Activated CD4-positive, alpha-beta T cell treated with anti-CD3 and anti-CD28 coated beads, Interleukin-2, amount 10 ng/mL, durations not matched to agents 24 days and 14 days (primary cell): Measurements from ENCODE around the gene FGFBP1. TPM values are rescaled to one million over a fixed set of nuclear protein-coding genes. Genes with fewer than 3 reads are reported as not detected.

ENCODE experiments used
- DNase-seq: peaks from one replicate; pipeline ENCODE4 v3.0.0; 2022
- H3K27ac Mint-ChIP-seq: one replicate; pipeline ENCODE4 v1.8.0; 2022; ENCODE audit warnings: mild to moderate bottlenecking, mixed read lengths
- H3K27me3 Mint-ChIP-seq: one replicate; pipeline ENCODE4 v1.8.0; 2022; ENCODE audit warnings: mixed read lengths
- H3K36me3 Mint-ChIP-seq: one replicate; pipeline ENCODE4 v1.8.0; 2022; ENCODE audit warnings: low read depth, mild to moderate bottlenecking, mixed read lengths
- H3K4me1 Mint-ChIP-seq: one replicate; pipeline ENCODE4 v1.8.0; 2021; ENCODE audit warnings: mixed read lengths
- H3K4me3 Mint-ChIP-seq: one replicate; pipeline ENCODE4 v1.8.0; 2022; ENCODE audit warnings: mild to moderate bottlenecking, moderate library complexity, mixed read lengths
- H3K9me3 Mint-ChIP-seq: one replicate; pipeline ENCODE4 v1.8.0; 2021; ENCODE audit warnings: mixed read lengths
- intact Hi-C: fragments of 100-400 bp; cut with micrococcal nuclease; formaldehyde crosslinking; loops from one replicate; pipeline ENCODE4 v1.15.1; 2023
- total RNA-seq: library from RNA; stranded (reverse); gene quantifications from 2 replicates; pipeline ENCODE4 v1.2.3, GENCODE V29; 2022

Gene FGFBP1
- not detected in 2 replicates for total RNA-seq

DNA sequence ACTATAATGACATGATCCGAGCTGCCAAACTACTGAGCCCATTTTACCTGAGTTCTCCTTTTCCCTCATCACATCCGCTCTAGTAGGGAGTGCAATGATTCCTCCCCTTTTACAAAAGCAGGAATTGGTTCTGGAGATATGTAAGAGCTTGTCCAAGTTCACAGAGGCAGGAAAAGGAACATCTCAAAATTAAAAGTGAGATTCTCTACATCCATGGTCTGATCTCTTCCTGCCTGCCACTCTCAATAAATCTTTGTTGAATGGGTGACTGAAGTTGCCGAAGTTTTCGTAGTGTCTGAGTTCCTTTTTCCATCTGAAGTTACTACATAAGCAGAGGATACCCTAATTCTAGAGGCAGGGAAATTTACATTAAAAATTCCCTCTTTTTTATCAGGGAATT, at the start of gene FGFBP1:
Gene FGFBP1 (minus strand): TSS at position 101 of the 400 bp plus-strand sequence. CDS start 2,108 bp downstream, outside the sequence.
- Mint-ChIP-seq H3K9me3 (no peaks in the 10 kb centered on the region), H3K4me3 (no peak within 1 kb of the TSS), H3K4me1 (no peaks in the 10 kb centered on the region), H3K36me3 (no peaks in the 10 kb centered on the region), H3K27ac (no peak within 1 kb of the TSS), H3K27me3 (peaks cover 13% of the 10 kb centered on the region)
- no peak for DNase-seq
- intact Hi-C loops: no loop called here

DNA sequence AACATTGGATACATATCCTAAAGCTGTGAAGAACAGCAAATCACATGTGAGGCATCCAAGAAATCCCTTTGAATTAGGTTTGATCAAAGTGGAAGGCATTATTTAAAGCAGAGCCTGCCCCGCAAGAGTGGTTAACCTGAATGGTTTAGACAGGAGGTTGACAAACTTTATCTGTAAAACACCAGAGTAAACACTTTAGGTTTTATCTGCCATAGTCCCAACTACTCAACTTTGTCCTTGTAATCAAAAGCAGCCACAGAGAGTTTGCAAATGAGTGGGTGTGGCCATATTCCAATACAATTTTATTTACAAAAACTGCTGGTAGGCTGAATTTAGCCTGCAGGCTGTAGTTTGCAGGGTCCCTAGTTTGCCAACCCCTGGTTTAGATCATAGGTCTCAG, 49.7 kb upstream of the FGFBP1 start:
- intact Hi-C loops: no loop called here

DNA sequence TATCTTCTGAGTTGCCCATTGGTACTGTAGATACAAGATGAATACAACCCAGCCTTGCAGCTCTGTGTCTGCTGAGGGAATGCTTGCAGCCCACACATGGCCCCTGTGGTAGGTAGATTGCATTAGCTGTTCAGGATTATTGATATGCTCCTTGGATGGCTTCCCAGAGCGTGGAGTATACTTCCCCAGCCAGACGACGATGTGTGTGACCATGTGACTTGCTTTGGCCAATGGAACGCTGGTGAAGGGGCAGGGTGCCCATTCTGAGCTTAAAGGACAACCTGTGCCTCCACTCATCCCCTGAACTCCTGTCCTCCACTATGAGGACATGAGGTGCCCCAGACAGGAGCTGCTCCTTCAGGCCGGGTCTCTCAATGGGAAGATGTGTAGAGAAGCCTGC, 48.4 kb upstream of the FGFBP1 start:
- Mint-ChIP-seq H3K27me3 (peaks cover 18% of the 10 kb centered on the region), H3K27ac (no peak overlapping the region)

More for the DNA sequence above, 49.7 kb upstream of the FGFBP1 start:
- H3K36me3 Mint-ChIP-seq: no peaks in the 10 kb centered on the region
- no peaks in the 10 kb centered on the region for H3K9me3 Mint-ChIP-seq
- no peak for DNase-seq
- peaks cover 22% of the 10 kb centered on the region for H3K27me3 Mint-ChIP-seq
- H3K4me1 Mint-ChIP-seq: no peaks in the 10 kb centered on the region
- no peak overlapping the region for H3K4me3 Mint-ChIP-seq
- no peak overlapping the region for H3K27ac Mint-ChIP-seq

DNA sequence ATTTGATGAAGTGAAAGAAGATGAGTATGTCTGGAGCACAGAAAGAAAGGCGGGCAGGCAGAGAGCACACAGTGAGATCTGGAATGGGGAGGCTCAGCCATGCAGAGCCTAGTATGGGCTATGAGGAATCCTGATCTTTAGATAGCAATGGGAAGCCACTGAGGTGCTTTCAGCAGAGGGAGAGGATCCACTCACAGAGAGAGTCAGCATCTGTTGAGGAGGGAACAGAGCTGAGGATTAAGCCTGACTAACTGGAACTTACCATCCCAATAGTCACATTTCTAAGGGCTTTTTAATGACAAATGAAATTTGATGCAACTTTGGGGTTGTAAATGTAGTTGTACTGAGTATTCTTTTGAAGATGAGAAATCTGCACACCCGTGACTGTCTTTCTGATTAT, 45.1 kb upstream of the FGFBP1 start:
- H3K4me3 Mint-ChIP-seq: no peak overlapping the region
- peaks cover 8% of the 10 kb centered on the region for H3K27me3 Mint-ChIP-seq
- DNase-seq: no peak
- H3K4me1 Mint-ChIP-seq: no peaks in the 10 kb centered on the region
- intact Hi-C loops: no loop called here
- no peak overlapping the region for H3K27ac Mint-ChIP-seq
- no peaks in the 10 kb centered on the region for H3K9me3 Mint-ChIP-seq
- H3K36me3 Mint-ChIP-seq: no peaks in the 10 kb centered on the region

More for the DNA sequence above, 48.4 kb upstream of the FGFBP1 start:
- DNase-seq: no peak
- Mint-ChIP-seq H3K4me3 (no peak overlapping the region), H3K9me3 (no peaks in the 10 kb centered on the region), H3K4me1 (no peaks in the 10 kb centered on the region), H3K36me3 (no peaks in the 10 kb centered on the region)
- intact Hi-C loops: no loop called here

DNA sequence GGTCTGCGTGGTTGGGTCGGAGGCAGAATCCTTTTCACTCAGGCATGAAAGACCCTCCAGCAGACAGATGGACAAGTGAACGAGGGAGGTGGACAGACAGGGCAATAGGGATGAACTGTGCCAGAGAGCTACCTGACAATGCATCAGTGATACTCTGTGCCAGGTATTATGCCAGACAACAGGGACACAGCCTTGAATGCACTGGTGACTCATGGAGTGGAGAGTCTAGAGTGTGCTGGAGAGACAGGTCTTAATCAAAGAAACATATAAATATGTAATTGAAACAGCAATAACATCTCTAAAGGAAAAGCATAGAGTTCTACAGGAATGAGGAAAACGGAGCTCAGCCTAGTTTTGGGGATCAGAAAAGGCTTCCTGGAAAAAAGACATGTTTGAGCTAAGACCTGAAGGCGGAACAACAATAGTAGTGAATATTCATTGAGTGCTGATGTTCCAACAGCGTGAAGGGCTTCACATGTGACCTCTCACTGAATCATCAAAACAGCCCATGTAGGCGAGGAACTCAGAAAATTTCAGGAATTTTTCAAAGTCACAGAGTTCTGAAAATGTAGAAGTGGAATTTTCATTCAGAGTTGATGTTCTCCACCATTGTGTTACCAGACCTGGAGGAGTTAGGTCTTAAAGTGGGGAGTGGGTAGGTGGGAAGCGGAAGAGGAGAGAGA, 44.4 kb upstream of the FGFBP1 start:
- no peaks in the 10 kb centered on the region for H3K9me3 Mint-ChIP-seq
- H3K36me3 Mint-ChIP-seq: no peaks in the 10 kb centered on the region
- intact Hi-C loops: no loop called here
- H3K27ac Mint-ChIP-seq: no peak overlapping the region
- DNase-seq: no peak
- peaks cover 8% of the 10 kb centered on the region for H3K27me3 Mint-ChIP-seq
- no peaks in the 10 kb centered on the region for H3K4me1 Mint-ChIP-seq
- no peak overlapping the region for H3K4me3 Mint-ChIP-seq

DNA sequence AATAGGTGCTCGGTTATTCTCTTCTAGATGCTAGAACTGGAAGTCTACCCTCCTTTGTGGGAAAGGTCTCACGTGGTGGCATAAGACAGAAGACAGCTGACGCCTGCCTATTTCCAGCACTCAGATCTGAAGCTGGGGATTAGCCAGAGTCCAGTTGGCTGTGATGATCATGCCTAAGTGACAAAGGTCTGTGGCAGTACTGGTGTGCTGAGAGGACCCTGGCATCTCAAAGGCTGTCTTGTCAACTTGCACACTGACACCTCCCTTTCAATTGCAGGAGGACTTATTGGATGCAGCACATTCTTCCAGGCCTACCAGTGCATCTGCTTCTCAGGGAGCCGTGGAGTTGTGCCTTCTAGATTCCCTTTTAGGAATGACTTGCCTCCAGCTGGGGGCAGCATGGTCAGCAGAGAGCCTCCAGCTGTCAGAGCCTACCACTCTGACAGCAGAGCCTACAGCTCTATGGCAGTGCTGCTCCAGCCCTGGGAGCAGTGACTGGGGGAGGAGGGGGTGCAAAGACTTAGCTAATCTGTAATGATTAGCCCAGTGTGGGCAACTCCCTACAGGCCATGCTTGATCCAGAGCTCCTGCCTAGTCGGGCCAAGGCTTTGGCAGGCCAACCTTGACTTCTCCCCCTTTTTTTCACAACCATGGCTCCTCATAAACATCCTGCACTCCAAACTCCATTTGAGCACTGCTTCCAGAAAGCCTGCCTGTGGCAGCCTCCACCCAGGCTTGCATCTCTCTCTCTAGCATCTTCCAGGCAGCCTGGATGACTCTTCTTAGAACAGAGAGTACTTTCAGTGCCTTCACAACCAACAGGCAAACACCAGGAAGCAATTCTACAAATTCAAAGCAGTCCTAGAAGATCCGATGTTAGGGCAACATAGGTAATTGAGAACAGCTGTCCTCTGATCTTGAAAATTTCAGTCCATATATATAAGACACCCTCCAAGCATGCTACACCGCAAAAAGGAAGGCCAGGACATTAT, 38.2 kb upstream of the FGFBP1 start:
- no peaks in the 10 kb centered on the region for H3K36me3 Mint-ChIP-seq
- DNase-seq: no peak
- H3K9me3 Mint-ChIP-seq: no peaks in the 10 kb centered on the region
- H3K4me3 Mint-ChIP-seq: no peak overlapping the region
- no peak overlapping the region for H3K27ac Mint-ChIP-seq
- intact Hi-C loops: no loop called here
- H3K4me1 Mint-ChIP-seq: no peaks in the 10 kb centered on the region
- no peaks in the 10 kb centered on the region for H3K27me3 Mint-ChIP-seq

DNA sequence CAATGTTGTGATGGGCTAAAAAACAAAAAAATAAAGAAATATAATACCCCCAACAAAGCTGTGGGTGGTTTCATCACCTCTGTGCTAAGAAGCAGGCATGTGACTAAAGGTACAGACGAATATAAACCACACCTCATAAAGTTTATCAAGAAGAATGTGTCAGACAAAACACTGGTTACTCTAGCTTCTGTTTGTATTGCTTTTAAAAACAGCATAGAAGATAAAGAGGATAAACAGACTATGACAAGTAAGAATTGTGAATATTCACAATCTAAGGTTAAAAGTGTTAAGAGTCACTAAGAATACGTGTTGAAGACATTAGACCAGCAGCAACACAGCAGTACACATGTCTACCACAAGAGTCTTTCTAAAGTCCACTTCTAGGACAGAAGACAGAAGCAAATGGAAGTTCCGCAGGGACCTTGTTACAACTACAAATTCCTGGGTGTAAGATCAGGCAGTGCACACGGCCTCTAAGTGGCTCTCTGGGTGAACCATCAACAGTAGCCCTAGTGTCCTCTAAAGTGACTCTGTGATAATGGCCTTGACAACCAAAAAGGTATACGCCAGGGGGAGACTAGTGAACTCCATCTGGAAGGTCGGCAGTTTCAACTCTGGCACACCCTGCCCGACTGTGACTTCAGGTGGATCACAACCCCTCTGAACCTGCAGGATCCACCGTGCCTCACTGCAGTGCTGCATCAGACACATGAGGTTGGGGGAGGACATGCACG, 32.7 kb upstream of the FGFBP1 start:
- Mint-ChIP-seq H3K36me3 (no peaks in the 10 kb centered on the region), H3K4me1 (no peaks in the 10 kb centered on the region), H3K27ac (no peak overlapping the region), H3K4me3 (no peak overlapping the region), H3K9me3 (no peaks in the 10 kb centered on the region), H3K27me3 (peaks cover 19% of the 10 kb centered on the region)
- DNase-seq: no peak
- intact Hi-C loops: no loop called here

DNA sequence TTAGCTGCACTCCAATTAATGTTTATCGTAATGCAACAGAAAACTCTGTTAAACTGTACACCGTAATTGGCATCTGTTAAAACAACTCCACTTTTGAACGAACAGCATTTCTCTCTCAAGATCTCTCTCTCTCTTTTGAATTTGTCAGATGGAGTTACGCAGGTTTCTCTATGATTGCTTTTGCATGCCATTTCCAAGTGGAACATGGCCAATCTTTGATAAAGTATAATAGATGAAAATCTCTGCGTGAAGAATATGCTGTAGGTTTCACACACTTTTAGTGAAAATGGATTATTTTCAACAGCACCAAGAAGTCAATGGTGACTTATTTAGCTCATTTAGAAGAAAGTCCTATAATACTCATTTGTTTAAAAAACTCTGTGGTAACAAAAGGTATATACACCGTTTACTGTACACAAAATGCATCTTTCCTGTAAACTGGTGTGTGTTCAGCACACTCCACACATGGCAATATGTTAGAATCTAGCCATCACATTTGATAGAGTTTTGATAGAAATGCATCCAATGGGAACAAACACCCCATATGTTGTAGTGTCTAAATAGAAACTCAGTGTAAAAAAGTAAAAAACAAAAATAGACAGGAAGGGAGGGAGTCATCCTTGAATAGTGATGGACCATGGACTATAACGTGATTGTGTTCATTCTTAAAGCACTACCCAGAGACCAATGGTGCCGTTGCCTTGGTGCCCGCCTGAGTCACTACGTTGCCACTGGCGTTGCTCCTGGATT, 30.2 kb upstream of the FGFBP1 start:
- H3K27me3 Mint-ChIP-seq: peaks cover 20% of the 10 kb centered on the region
- intact Hi-C loops: no loop called here
- DNase-seq: no peak
- peaks cover 3% of the 10 kb centered on the region for H3K4me1 Mint-ChIP-seq
- H3K36me3 Mint-ChIP-seq: no peaks in the 10 kb centered on the region
- no peak overlapping the region for H3K4me3 Mint-ChIP-seq
- no peaks in the 10 kb centered on the region for H3K9me3 Mint-ChIP-seq
- H3K27ac Mint-ChIP-seq: no peak overlapping the region

DNA sequence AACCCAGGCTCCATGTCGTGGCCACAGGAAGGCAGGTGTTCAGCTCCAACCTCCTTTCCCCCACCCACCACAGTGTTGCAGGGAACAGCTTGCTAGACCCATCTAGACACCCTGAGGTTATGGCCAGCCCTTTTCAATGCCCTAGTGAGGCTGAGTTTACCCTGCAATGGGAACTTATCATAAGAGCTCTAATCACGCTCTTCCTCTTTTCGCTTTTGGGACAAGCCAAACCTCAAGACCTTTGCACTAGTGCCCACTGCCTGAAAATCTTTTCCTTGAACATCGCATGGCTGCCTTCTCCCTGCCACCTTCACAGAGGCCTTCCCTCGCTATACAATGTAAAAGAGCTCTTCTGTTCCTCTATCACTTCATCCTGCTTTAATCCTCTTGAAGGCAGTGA, 26.8 kb upstream of the FGFBP1 start:
- H3K36me3 Mint-ChIP-seq: no peaks in the 10 kb centered on the region

DNA sequence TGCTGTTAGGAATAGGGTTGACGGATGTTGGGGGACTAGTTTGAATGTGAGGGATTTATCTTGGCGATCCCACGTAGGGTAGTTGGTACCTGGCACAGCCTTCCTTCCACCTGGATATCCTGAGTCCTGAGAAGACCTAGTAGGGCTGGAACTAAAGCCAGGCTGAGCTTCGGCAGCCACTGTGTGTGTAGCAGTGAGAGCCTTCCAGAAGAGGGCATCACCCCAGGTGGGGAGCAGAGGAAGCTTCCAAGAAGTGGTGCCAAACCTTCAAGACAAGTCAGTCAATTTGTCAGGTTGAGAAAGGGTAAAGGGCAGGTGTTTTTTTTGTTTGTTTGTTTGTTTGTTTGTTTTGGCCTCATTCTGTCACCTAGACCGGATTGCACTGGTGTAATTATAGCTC, 25.6 kb upstream of the FGFBP1 start:
- Mint-ChIP-seq H3K4me1 (peaks cover 12% of the 10 kb centered on the region), H3K4me3 (no peak overlapping the region), H3K36me3 (no peaks in the 10 kb centered on the region), H3K27me3 (peaks cover 22% of the 10 kb centered on the region), H3K27ac (no peak overlapping the region), H3K9me3 (no peaks in the 10 kb centered on the region)
- intact Hi-C loops: no loop called here
- DNase-seq: no peak

More for the DNA sequence above, 26.8 kb upstream of the FGFBP1 start:
- H3K4me3 Mint-ChIP-seq: no peak overlapping the region
- H3K27me3 Mint-ChIP-seq: peaks cover 21% of the 10 kb centered on the region
- DNase-seq: no peak
- no peaks in the 10 kb centered on the region for H3K9me3 Mint-ChIP-seq
- intact Hi-C loops: no loop called here
- peaks cover 12% of the 10 kb centered on the region for H3K4me1 Mint-ChIP-seq
- no peak overlapping the region for H3K27ac Mint-ChIP-seq

DNA sequence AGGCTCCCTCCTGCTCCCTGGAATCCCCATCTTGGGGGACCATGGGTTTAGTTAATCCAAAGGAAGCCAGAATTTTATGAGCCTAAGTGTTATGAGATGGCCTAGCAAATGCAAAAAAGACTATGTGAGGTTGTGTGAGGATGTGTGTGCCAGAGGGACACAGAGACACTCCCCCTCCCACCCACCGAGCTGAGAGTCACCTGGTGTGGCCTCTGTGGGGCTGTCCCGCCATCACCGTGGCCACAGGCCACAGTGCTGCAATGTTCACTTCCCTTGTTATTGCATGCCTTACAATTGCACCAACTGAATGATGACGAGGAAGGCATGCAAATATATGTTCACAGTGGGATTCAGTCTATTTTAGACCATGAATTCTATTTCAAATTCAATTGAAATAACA, 25.0 kb upstream of the FGFBP1 start:
- H3K27ac Mint-ChIP-seq: peak overlapping the region; percentile 37
- intact Hi-C loops: loop anchor here (1.0 kb wide), 1 partner anchor 38 kb away; no protein-coding TSS in a partner anchor
- H3K27me3 Mint-ChIP-seq: peaks cover 17% of the 10 kb centered on the region
- H3K9me3 Mint-ChIP-seq: no peaks in the 10 kb centered on the region
- DNase-seq: peak; percentile 80
- peak overlapping the region; percentile 35 for H3K4me3 Mint-ChIP-seq
- H3K36me3 Mint-ChIP-seq: no peaks in the 10 kb centered on the region
- H3K4me1 Mint-ChIP-seq: peaks cover 12% of the 10 kb centered on the region

DNA sequence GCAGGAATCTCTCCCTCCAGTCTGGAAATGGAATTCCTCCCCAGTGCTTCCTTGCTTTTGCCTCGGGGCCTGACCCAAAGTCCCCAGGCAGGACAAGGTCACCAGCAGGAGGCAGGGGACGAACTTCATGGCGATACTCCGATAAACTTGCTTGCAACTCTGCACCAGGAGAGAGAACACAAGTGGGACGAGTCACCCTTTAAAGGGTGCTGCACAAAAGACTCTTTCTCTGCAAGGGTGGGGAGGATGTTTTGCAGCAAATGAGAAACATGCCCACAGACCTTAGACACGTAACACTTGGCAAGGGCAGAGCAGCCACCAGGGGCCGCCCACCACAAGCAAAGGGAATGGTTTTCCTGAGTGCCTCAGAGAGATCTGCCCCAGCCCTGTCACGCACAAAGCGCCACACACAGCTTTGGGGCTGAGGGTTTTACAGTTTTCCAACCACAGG, 24.5 kb upstream of the FGFBP1 start, which contains the start of gene FGFBP2:
Gene FGFBP2 (minus strand): TSS at position 175 of the 451 bp plus-strand sequence. CDS start 46 bp downstream, at position 129.
- Mint-ChIP-seq H3K36me3 (no peaks in the 10 kb centered on the region), H3K27me3 (peaks cover 12% of the 10 kb centered on the region), H3K4me3 (peak within 1 kb of the TSS; percentile 35), H3K4me1 (peaks cover 12% of the 10 kb centered on the region), H3K27ac (peak within 1 kb of the TSS; percentile 37), H3K9me3 (no peaks in the 10 kb centered on the region)
- intact Hi-C loops: loop anchor here (1.0 kb wide), 1 partner anchor 38 kb away; no protein-coding TSS in a partner anchor
- peak; percentile 86 for DNase-seq
